Lower lobe of right lung (tissue), 2 donors: ENCODE data around the gene PTPRD. TPM values are rescaled to one million over a fixed set of nuclear protein-coding genes. Genes with fewer than 3 reads are reported as not detected.

Experiments used
- ATAC-seq, 2 donors: fragments of 200-7000 bp; cut with Tn5 transposase; one replicate each; pipeline ENCODE4 v1.9.1; 2020 to 2022; ENCODE audit warnings: mild to moderate bottlenecking in 2 of 2, moderate library complexity in 2 of 2
- DNase-seq: peaks from one replicate; pipeline ENCODE4 v3.0.0-alpha.2; 2020
- H3K27ac ChIP-seq: fragments of 200-600 bp; one replicate; pipeline ENCODE4 v1.8.0; 2022
- H3K27me3 ChIP-seq: fragments of 200-600 bp; one replicate; pipeline ENCODE4 v1.8.0; 2022; ENCODE audit warnings: low read depth
- H3K36me3 ChIP-seq: fragments of 200-600 bp; one replicate; pipeline ENCODE4 v1.8.0; 2022; ENCODE audit warnings: mild to moderate bottlenecking
- H3K4me1 ChIP-seq: fragments of 200-600 bp; one replicate; pipeline ENCODE4 v1.8.0; 2022
- H3K4me3 ChIP-seq: fragments of 200-600 bp; one replicate; pipeline ENCODE4 v1.8.0; 2022; ENCODE audit warnings: mild to moderate bottlenecking
- H3K9me3 ChIP-seq: fragments of 200-600 bp; one replicate; pipeline ENCODE4 v1.8.0; 2022
- intact Hi-C: fragments of 100-400 bp; cut with DNase I; formaldehyde crosslinking; loops from one replicate; pipeline ENCODE4 v1.11.0; 2022
- total RNA-seq: library from RNA; stranded (reverse); fragmentation: NEBNext Ultra II Directional; extraction: Animal tissue kit (Norgen Biotek cat#: 25700); gene quantifications from one replicate; pipeline ENCODE4 v1.2.1, GENCODE V29; 2021
- TF ChIP-seq, protein P1 (sequence below): fragments of 200-600 bp; IDR thresholded peaks from one replicate; pipeline ENCODE4 v1.8.0; 2022; ENCODE audit warnings: antibody characterized with exemption, mild to moderate bottlenecking
- donor health status: DM: no; HTN: yes; CAD: no; lungs with severe emphysema.

PTPRD gene
- total RNA-seq, 1 donor from 2014 or later, result 17.2 TPM

DNA sequence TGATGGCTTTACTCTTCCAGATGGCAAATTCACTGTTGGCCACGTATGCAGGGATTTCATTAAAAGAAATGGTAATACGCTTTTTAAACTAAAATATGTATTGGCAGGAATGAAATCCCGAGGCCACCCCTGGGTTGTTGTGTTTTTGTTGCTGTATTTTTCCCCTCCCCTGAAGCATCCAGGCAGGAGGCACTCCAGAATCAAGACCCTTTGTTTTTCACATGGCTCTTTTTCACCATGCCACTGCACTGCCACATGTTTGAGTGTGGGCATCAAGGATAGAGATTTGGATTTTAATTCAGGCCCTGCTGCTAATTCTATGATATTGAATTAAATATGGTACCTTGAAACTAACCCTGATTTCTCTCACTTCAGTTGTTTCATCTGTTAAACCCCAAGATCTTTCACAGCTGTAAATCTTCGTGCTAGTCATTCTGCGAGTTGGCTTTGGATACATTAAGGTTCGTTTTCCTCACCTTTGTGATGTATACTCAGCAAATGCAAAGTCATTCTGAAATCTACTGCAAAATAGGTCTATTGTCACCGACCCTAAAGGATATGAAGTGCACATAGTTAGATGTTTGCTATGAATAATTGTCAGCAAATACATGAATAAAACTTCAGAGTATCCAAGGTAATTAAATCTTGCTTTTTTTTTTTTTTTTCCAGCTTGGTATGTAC, 533.4 kb downstream of the PTPRD start:
- intact Hi-C loops, result no loop called here
- DNase-seq (no peak), ATAC-seq (no peak)
- Histone ChIP-seq H3K4me3 (no peak overlapping the region), H3K27me3 (no peaks in the 10 kb centered on the region), H3K36me3 (no peaks in the 10 kb centered on the region), H3K4me1 (no peaks in the 10 kb centered on the region), H3K27ac (no peak overlapping the region), H3K9me3 (no peaks in the 10 kb centered on the region)
- TF ChIP-seq, protein P1, sequence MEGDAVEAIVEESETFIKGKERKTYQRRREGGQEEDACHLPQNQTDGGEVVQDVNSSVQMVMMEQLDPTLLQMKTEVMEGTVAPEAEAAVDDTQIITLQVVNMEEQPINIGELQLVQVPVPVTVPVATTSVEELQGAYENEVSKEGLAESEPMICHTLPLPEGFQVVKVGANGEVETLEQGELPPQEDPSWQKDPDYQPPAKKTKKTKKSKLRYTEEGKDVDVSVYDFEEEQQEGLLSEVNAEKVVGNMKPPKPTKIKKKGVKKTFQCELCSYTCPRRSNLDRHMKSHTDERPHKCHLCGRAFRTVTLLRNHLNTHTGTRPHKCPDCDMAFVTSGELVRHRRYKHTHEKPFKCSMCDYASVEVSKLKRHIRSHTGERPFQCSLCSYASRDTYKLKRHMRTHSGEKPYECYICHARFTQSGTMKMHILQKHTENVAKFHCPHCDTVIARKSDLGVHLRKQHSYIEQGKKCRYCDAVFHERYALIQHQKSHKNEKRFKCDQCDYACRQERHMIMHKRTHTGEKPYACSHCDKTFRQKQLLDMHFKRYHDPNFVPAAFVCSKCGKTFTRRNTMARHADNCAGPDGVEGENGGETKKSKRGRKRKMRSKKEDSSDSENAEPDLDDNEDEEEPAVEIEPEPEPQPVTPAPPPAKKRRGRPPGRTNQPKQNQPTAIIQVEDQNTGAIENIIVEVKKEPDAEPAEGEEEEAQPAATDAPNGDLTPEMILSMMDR, result no peak

DNA sequence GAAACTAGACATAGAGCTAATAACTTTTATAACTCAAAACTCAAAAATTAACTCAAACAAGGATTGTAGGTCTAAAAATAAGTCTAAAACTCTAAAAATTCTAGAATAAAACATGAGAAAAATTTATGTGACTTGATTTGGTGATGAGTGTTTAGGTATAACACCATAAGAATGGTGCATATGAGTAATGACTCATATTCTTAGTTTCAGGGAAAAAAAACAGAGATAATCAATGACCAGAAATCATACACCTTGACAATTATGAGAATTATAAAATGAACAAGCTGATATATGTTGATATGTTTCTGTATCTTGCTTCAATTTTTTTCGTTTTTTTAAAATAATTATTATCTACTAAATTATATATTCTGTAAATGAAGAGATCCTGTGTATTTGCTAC, 541.2 kb downstream of the PTPRD start:
- Histone ChIP-seq H3K27me3 (no peaks in the 10 kb centered on the region), H3K27ac (no peak overlapping the region), H3K9me3 (no peaks in the 10 kb centered on the region), H3K36me3 (no peaks in the 10 kb centered on the region), H3K4me3 (no peak overlapping the region), H3K4me1 (no peaks in the 10 kb centered on the region)
- intact Hi-C loops, result no loop called here
- TF ChIP-seq, protein P1, result no peak
- ATAC-seq, result no peak
- no peak for DNase-seq

DNA sequence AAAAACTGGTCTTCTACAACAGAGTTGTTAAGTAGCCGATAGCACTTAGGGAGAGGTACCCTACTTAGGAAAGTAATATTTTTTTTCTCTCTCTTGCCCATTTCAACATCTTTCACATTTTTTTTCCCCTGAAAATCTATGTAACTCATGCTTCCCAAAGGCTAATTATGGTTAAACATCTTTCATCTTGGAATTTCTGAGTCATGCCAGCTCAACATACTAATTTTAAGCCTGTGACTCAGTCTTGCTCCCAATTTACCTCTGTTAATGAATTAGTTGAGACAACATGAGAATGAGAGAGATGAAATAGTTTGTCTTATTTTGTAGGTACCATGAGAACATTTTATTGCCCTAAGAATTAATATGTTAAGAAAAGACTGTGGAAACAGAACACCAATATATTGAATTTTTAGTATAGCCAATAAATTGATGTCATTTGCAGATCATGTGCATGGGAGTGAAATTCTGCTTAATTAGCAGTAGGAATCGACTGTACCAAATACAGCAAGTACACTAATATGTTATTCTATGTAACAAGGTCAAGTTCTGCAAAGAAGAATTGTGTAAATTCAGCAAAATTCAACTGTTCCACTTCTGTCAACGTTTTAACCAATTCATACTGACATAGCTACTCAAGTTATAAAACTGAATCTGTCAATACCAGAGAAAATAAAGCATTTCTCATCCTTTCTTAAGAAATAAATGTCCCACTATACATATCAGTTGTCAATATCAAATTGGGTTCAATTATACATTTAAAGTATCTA, 550.0 kb downstream of the PTPRD start:
- H3K36me3 ChIP-seq, result no peaks in the 10 kb centered on the region
- H3K9me3 ChIP-seq, result no peaks in the 10 kb centered on the region
- H3K27me3 ChIP-seq, result no peaks in the 10 kb centered on the region
- intact Hi-C loops, result no loop called here
- DNase-seq (no peak), ATAC-seq (no peak)
- TF ChIP-seq, protein P1, result no peak
- H3K4me3 ChIP-seq, result no peak overlapping the region
- H3K4me1 ChIP-seq, result no peaks in the 10 kb centered on the region
- no peak overlapping the region for H3K27ac ChIP-seq

DNA sequence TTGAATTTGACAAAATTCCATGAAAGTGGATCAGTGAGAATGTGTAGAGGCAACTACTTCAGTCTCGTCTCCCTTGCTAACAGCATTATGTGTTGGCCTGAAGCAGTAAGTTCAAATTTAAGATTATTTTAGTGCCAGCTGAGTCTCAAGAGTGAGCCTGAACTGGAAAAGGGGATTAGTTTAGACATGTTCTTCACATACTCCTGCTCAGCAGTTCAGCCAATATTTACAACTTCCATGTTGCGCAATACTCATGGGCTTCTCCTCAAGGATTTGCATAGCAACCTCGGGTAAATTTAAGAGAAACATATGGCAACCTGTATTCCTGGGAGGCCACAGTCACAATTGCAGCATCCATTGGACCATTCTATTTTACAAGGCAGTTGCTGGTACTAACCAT, 553.8 kb downstream of the PTPRD start:
- H3K27ac ChIP-seq, result no peak overlapping the region
- intact Hi-C loops, result no loop called here
- ATAC-seq, result peak; percentile 38 to 55

DNA sequence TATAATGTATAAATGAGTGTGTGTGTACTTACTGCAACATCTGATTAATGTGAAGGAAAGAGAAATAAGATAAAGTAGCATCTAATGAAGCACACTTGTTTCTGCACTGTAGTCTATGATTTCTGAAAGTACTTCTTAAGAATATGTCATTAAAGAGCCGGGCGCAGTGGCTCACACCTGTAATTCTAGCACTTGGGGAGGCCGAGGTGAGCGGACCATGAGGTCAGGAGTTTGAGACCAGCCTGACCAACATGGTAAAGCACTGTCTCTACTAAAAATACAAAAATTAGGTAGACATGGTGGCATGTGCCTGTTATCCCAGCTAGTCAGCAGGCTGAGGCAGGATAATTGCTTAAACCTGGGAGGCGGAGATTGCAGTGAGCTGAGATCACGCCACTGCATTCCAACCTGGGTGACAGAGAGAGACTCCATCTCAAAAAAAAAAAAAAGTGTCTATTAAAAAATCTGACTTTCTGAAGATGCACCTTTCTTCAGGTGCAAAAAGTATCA, 556.9 kb downstream of the PTPRD start:
- ATAC-seq (no peak), DNase-seq (no peak)
- Histone ChIP-seq H3K27ac (no peak overlapping the region), H3K27me3 (no peaks in the 10 kb centered on the region), H3K4me1 (no peaks in the 10 kb centered on the region), H3K36me3 (no peaks in the 10 kb centered on the region), H3K9me3 (no peaks in the 10 kb centered on the region), H3K4me3 (no peak overlapping the region)
- intact Hi-C loops, result no loop called here
- TF ChIP-seq, protein P1, result no peak

More for the DNA sequence above, 553.8 kb downstream of the PTPRD start:
- Histone ChIP-seq H3K4me3 (no peak overlapping the region), H3K36me3 (no peaks in the 10 kb centered on the region), H3K27me3 (no peaks in the 10 kb centered on the region), H3K9me3 (no peaks in the 10 kb centered on the region), H3K4me1 (no peaks in the 10 kb centered on the region)
- DNase-seq, result no peak
- TF ChIP-seq, protein P1, result no peak
